IMR-90 (cell line): ENCODE results near the gene DNAH17. TPM values are rescaled to one million over a fixed set of nuclear protein-coding genes. Genes with fewer than 3 reads are reported as not detected.

Experiments
- ATAC-seq: fragments of 200-7000 bp; cut with Tn5 transposase; 2 replicates; pipeline ENCODE4 v1.9.1; 2020; ENCODE audit warnings: low read depth, mild to moderate bottlenecking, moderate library complexity
- BruUV-seq: library from RNA; stranded (reverse); fragments of 400-500 nt; replicated peaks from 2 replicates; lab custom pipeline; 2021; lab: Mats Ljungman, UMichigan
- CTCF ChIA-PET: fragments of 300-600 bp; formaldehyde crosslinking; extraction: SDS; loops from one replicate; lab custom pipeline; 2021; ENCODE audit warnings: antibody characterized with exemption; lab: Yijun Ruan, JAX
- POLR2A ChIA-PET: fragments of 300-600 bp; sonication (Branson Sonifier 250); formaldehyde crosslinking; loops from one replicate; lab custom pipeline; 2022; ENCODE audit warnings: antibody characterized with exemption; ENCODE audit not compliant: unreplicated experiment; lab: Charles Lee
- DNase-seq: peaks from one replicate; pipeline ENCODE4 v3.0.0; 2013
- H2AFZ ChIP-seq: replicated peaks from 2 replicates; pipeline ENCODE3; 2013; ENCODE audit warnings: low read length, mild to moderate bottlenecking; ENCODE audit not compliant: poor library complexity
- H2AK5ac ChIP-seq: 2 replicates; pipeline ENCODE4 v1.6.1; 2013; ENCODE audit warnings: low read depth, low read length, inconsistent platforms
- H2AK9ac ChIP-seq: replicated peaks from 2 replicates; pipeline ENCODE3; 2013; ENCODE audit warnings: mild to moderate bottlenecking, low read depth, low read length, moderate library complexity; ENCODE audit not compliant: poor library complexity
- H2BK120ac ChIP-seq: 2 replicates; pipeline ENCODE4 v1.6.1; 2013; ENCODE audit warnings: low read depth, low read length, inconsistent platforms
- H2BK15ac ChIP-seq: 3 replicates; pipeline ENCODE4 v1.6.1; 2013; ENCODE audit warnings: low read depth, low read length, inconsistent platforms
- H2BK20ac ChIP-seq: 2 replicates; pipeline ENCODE4 v1.6.1; 2013; ENCODE audit warnings: low read depth, mild to moderate bottlenecking, inconsistent platforms, low read length, moderate library complexity
- H2BK5ac ChIP-seq: 2 replicates; pipeline ENCODE4 v1.6.1; 2013; ENCODE audit warnings: mild to moderate bottlenecking, low read depth, low read length, inconsistent platforms; ENCODE audit not compliant: poor library complexity, severe bottlenecking
- H3K14ac ChIP-seq: replicated peaks from 2 replicates; pipeline ENCODE4 v1.6.1; 2013; ENCODE audit warnings: low read depth, low read length, inconsistent platforms
- H3K18ac ChIP-seq: 2 replicates; pipeline ENCODE4 v1.6.1; 2013; ENCODE audit warnings: low read depth, low read length, control low read depth
- H3K23ac ChIP-seq: 2 replicates; pipeline ENCODE4 v1.6.1; 2013; ENCODE audit warnings: low read depth, low read length, inconsistent platforms
- H3K27ac ChIP-seq: 2 replicates; pipeline ENCODE4 v1.5.1; 2013; ENCODE audit warnings: mild to moderate bottlenecking, control low read depth, low read length; ENCODE audit not compliant: insufficient read depth
- H3K27me3 ChIP-seq: 2 replicates; pipeline ENCODE4 v1.6.1; 2013; ENCODE audit warnings: low read length; ENCODE audit not compliant: control insufficient read depth, insufficient read depth
- H3K36me3 ChIP-seq: 2 replicates; pipeline ENCODE4 v1.6.1; 2013; ENCODE audit warnings: low read length, mixed read lengths; ENCODE audit not compliant: control insufficient read depth, insufficient read depth
- H3K4ac ChIP-seq: 2 replicates; pipeline ENCODE4 v1.6.1; 2013; ENCODE audit warnings: low read depth, low read length, inconsistent platforms
- H3K4me1 ChIP-seq: 2 replicates; pipeline ENCODE4 v1.6.1; 2013; ENCODE audit warnings: low read length, mixed read lengths; ENCODE audit not compliant: control insufficient read depth, insufficient read depth
- H3K4me2 ChIP-seq: 2 replicates; pipeline ENCODE4 v1.6.1; 2013; ENCODE audit warnings: low read depth, mild to moderate bottlenecking, control low read depth, low read length, moderate library complexity
- H3K4me3 ChIP-seq: 2 replicates; pipeline ENCODE4 v1.5.1; 2013; ENCODE audit warnings: low read depth, mild to moderate bottlenecking, control low read depth, low read length, moderate library complexity; ENCODE audit not compliant: insufficient read depth
- H3K56ac ChIP-seq: 2 replicates; pipeline ENCODE4 v1.6.1; 2013; ENCODE audit warnings: low read length, inconsistent platforms; ENCODE audit not compliant: insufficient read depth; ENCODE audit errors: extremely low read depth
- H3K79me1 ChIP-seq, 2 experiments: 2 replicates each; pipeline ENCODE4 v1.6.1; 2013; ENCODE audit warnings: low read length in 2 of 2, inconsistent platforms in 1 of 2, low read depth in 1 of 2
- H3K9ac ChIP-seq: 2 replicates; pipeline ENCODE4 v1.6.1; 2013; ENCODE audit warnings: low read depth, low read length, control low read depth
- H3K9me1 ChIP-seq: 2 replicates; pipeline ENCODE4 v1.6.1; 2013; ENCODE audit warnings: low read length, inconsistent platforms; ENCODE audit not compliant: insufficient read depth
- H3K9me3 ChIP-seq: 2 replicates; pipeline ENCODE4 v1.6.1; 2013; ENCODE audit warnings: low read length; ENCODE audit not compliant: control insufficient read depth, insufficient read depth
- H4K20me1 ChIP-seq: 2 replicates; pipeline ENCODE4 v1.6.1; 2013; ENCODE audit warnings: low read length, inconsistent platforms; ENCODE audit not compliant: insufficient read depth
- H4K5ac ChIP-seq: 2 replicates; pipeline ENCODE4 v1.6.1; 2013; ENCODE audit warnings: mild to moderate bottlenecking, low read depth, low read length, control low read depth
- H4K8ac ChIP-seq, 2 experiments: 2 replicates each; pipeline ENCODE4 v1.6.1; 2013; ENCODE audit warnings: low read depth in 2 of 2, low read length in 2 of 2, control low read depth in 1 of 2, inconsistent platforms in 1 of 2
- H4K91ac ChIP-seq: 2 replicates; pipeline ENCODE4 v1.6.1; 2013; ENCODE audit warnings: low read depth, low read length, inconsistent platforms; ENCODE audit not compliant: insufficient read depth
- BHLHE40 ChIP-seq: fragments of 150-350 bp; IDR thresholded peaks from 2 replicates; pipeline ENCODE4 v1.6.1; 2016; ENCODE audit warnings: mild to moderate bottlenecking, low read depth, low read length
- FOS ChIP-seq: fragments of 150-350 bp; IDR thresholded peaks from 2 replicates; pipeline ENCODE4 v1.6.1; 2016; ENCODE audit warnings: low read depth, low read length
- MAZ ChIP-seq: IDR thresholded peaks from 2 replicates; pipeline ENCODE4 v1.6.1; 2012; ENCODE audit warnings: low read depth, mild to moderate bottlenecking, low read length, improper control_type of control experiment, moderate library complexity, borderline replicate concordance
- MXI1 ChIP-seq: IDR thresholded peaks from 2 replicates; pipeline ENCODE4 v1.6.1; 2012; ENCODE audit warnings: low read depth, mild to moderate bottlenecking, low read length, moderate library complexity, borderline replicate concordance
- NFE2L2 ChIP-seq: fragments of 150-350 bp; IDR thresholded peaks from 2 replicates; pipeline ENCODE4 v1.6.1; 2016; ENCODE audit warnings: low read depth, mild to moderate bottlenecking, low read length
- POLR2A ChIP-seq: IDR thresholded peaks from 2 replicates; pipeline ENCODE4 v1.6.1; 2012; ENCODE audit warnings: mild to moderate bottlenecking, low read depth, low read length
- RAD21 ChIP-seq: IDR thresholded peaks from 2 replicates; pipeline ENCODE4 v1.6.1; 2012; ENCODE audit warnings: low read length, improper control_type of control experiment
- WGBS, 2 experiments: methylation state at CpG; one replicate each; pipeline versions ENCODE4 v1.1.5 to v1.1.7; 2013; ENCODE audit warnings: missing lambda C conversion rate in 2 of 2; ENCODE audit not compliant: insufficient read length in 1 of 2; ENCODE audit errors: extremely low coverage in 2 of 2; 5-methylcytosine and 5-hydroxymethylcytosine counted together
- dilution Hi-C: fragments of 300-500 bp; cut with HindIII; formaldehyde crosslinking; loops from one replicate; pipeline ENCODE4 v1.14.3; 2018; ENCODE audit warnings: low sequenced_read_pairs; ENCODE audit not compliant: unreplicated experiment
- in situ Hi-C: fragments of 300-500 bp; cut with MboI; formaldehyde crosslinking; loops from 3 replicates; pipeline ENCODE4 v1.14.3; 2019; ENCODE audit warnings: low sequenced_read_pairs, inconsistent platforms, mixed read lengths
- intact Hi-C: fragments of 100-400 bp; cut with micrococcal nuclease; formaldehyde crosslinking; loops from 2 replicates; pipeline ENCODE4 v1.10.0; 2022
- polyA plus RNA-seq, 3 experiments: library from polyadenylated mRNA; depleted of rRNA; stranded (reverse); fragments of >200 nt; gene quantifications; 2 replicates each; pipeline ENCODE4 v1.2.3, GENCODE V29; 2012; ENCODE audit warnings: low replicate concordance in 1 of 3
- total RNA-seq: library from RNA; depleted of rRNA; stranded (reverse); fragments of >200 nt; gene quantifications from 2 replicates; pipeline ENCODE4 v1.2.3, GENCODE V29; 2012
- TF ChIP-seq, protein P1 (sequence below): conservative IDR thresholded peaks from 2 replicates; pipeline ENCODE4 v1.5.1; 2012; ENCODE audit warnings: mild to moderate bottlenecking, low read depth, low read length, improper control_type of control experiment
- TF ChIP-seq, protein P2 (sequence below): fragments of 150-350 bp; IDR thresholded peaks from 2 replicates; pipeline ENCODE4 v1.6.1; 2016; ENCODE audit warnings: low read depth, mild to moderate bottlenecking, low read length, moderate library complexity, borderline replicate concordance

Gene DNAH17
- total and polyA plus RNA-seq, 2 of the 4 experiments (the other 2 are of a cell fraction): not detected

DNA sequence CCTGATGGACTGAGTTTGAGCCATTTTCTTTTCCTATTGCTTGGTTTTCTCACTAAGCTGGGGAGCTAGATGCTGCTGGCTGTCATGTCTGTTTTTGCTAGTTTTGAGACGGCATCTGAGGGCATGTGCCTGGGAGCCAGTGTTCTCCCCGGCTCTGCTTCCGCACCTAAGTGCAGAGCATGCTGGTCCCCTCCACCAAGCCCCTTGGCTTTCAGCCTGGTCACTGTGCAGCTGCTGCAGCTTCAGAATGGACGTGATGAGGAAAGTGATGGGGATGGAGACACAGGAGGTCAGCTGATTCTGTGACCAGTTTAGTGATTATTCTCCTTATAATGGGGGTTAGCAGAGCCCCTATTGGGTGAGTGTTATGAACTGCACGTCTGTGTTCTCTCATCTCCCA lies 28.5 kb downstream of the DNAH17 start:
- WGBS, 2 experiments: no CpG with 5 or more reads among the region's 5 CpGs
- Histone ChIP-seq H3K4me3 (no peak overlapping the region), H4K20me1 (no peaks in the 10 kb centered on the region), H3K9me1 (no peaks in the 10 kb centered on the region), H2BK15ac (no peak overlapping the region), H3K4me2 (no peak overlapping the region), H4K5ac (no peak overlapping the region), H2BK20ac (no peak overlapping the region), H2AK9ac (no peak overlapping the region), H2AFZ (no peak overlapping the region), H4K8ac (no peak overlapping the region), H3K27ac (no peak overlapping the region), H2BK120ac (no peak overlapping the region), H3K23ac (no peak overlapping the region), H3K9ac (no peak overlapping the region), H2BK5ac (no peak overlapping the region), H3K14ac (no peak overlapping the region), H3K4me1 (no peaks in the 10 kb centered on the region), H3K4ac (no peak overlapping the region), H3K56ac (no peak overlapping the region), H2AK5ac (no peak overlapping the region), H3K79me1 (no peaks in the 10 kb centered on the region), H3K9me3 (peaks cover 10% of the 10 kb centered on the region), H3K18ac (no peak overlapping the region), H3K36me3 (no peaks in the 10 kb centered on the region), H4K91ac (no peak overlapping the region), H3K27me3 (peaks cover 34% of the 10 kb centered on the region)
- ChIA-PET CTCF (no interaction called here), POLR2A (no interaction called here)
- dilution Hi-C loops: no loop called here
- BruUV-seq: no TSS peak
- no peak for TF ChIP-seq MXI1
- TF ChIP-seq BHLHE40: no peak
- TF ChIP-seq POLR2A: no peak
- TF ChIP-seq RAD21: no peak
- no peak for TF ChIP-seq MAZ
- TF ChIP-seq, protein P1, sequence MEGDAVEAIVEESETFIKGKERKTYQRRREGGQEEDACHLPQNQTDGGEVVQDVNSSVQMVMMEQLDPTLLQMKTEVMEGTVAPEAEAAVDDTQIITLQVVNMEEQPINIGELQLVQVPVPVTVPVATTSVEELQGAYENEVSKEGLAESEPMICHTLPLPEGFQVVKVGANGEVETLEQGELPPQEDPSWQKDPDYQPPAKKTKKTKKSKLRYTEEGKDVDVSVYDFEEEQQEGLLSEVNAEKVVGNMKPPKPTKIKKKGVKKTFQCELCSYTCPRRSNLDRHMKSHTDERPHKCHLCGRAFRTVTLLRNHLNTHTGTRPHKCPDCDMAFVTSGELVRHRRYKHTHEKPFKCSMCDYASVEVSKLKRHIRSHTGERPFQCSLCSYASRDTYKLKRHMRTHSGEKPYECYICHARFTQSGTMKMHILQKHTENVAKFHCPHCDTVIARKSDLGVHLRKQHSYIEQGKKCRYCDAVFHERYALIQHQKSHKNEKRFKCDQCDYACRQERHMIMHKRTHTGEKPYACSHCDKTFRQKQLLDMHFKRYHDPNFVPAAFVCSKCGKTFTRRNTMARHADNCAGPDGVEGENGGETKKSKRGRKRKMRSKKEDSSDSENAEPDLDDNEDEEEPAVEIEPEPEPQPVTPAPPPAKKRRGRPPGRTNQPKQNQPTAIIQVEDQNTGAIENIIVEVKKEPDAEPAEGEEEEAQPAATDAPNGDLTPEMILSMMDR: no peak
- no peak for TF ChIP-seq NFE2L2
- no peak for TF ChIP-seq FOS
- TF ChIP-seq, protein P2, sequence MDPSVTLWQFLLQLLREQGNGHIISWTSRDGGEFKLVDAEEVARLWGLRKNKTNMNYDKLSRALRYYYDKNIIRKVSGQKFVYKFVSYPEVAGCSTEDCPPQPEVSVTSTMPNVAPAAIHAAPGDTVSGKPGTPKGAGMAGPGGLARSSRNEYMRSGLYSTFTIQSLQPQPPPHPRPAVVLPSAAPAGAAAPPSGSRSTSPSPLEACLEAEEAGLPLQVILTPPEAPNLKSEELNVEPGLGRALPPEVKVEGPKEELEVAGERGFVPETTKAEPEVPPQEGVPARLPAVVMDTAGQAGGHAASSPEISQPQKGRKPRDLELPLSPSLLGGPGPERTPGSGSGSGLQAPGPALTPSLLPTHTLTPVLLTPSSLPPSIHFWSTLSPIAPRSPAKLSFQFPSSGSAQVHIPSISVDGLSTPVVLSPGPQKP: no peak
- ATAC-seq (no peak), DNase-seq (no peak)
- intact Hi-C loops: no loop called here
- in situ Hi-C loops: no loop called here
